RWPE2 (cell line): Measurements from ENCODE around the gene SEMA6D.

ENCODE experiments used
- ATAC-seq: fragments of 200-7000 bp; cut with Tn5 transposase; 3 replicates; pipeline ENCODE4 v1.9.1; 2021; ENCODE audit warnings: low read depth
- DNase-seq: peaks from one replicate; pipeline ENCODE4 v3.0.0-alpha.2; 2020; ENCODE audit warnings: low spot score
- H3K27ac ChIP-seq: fragments of 450-650 bp; 2 replicates; pipeline ENCODE4 v1.5.1; 2017; ENCODE audit warnings: mild to moderate bottlenecking; ENCODE audit not compliant: poor library complexity, severe bottlenecking
- H3K27me3 ChIP-seq: fragments of 250-450 bp; sonication (Bioruptor Pico); 2 replicates; pipeline ENCODE4 v1.5.1; 2021; ENCODE audit warnings: mild to moderate bottlenecking, moderate library complexity; ENCODE audit not compliant: insufficient read depth, poor library complexity, severe bottlenecking
- H3K36me3 ChIP-seq: fragments of 250-450 bp; sonication (Bioruptor Pico); 2 replicates; pipeline ENCODE4 v1.5.1; 2020; ENCODE audit warnings: low read depth, mild to moderate bottlenecking, moderate library complexity
- H3K4me1 ChIP-seq: fragments of 250-450 bp; sonication (Bioruptor Pico); 2 replicates; pipeline ENCODE4 v1.5.1; 2021; ENCODE audit warnings: mild to moderate bottlenecking, moderate library complexity; ENCODE audit not compliant: insufficient read depth, poor library complexity, severe bottlenecking
- H3K4me3 ChIP-seq: fragments of 250-450 bp; sonication (Bioruptor Pico); 2 replicates; pipeline ENCODE4 v1.5.1; 2021; ENCODE audit warnings: mild to moderate bottlenecking, moderate library complexity; ENCODE audit not compliant: severe bottlenecking
- H3K9me3 ChIP-seq: fragments of 250-450 bp; sonication (Bioruptor Pico); 2 replicates; pipeline ENCODE4 v1.5.1; 2021; ENCODE audit warnings: mild to moderate bottlenecking, moderate library complexity; ENCODE audit not compliant: severe bottlenecking
- CTCF ChIP-seq: fragments of 450-650 bp; IDR thresholded peaks from one replicate; pipeline ENCODE4 v1.5.1; 2017; ENCODE audit warnings: mild to moderate bottlenecking, moderate library complexity; ENCODE audit not compliant: poor library complexity, severe bottlenecking

Gene SEMA6D

GRCh38 chr15:47811172-47811571 lies 93.9 kb downstream of the SEMA6D start:
- TF ChIP-seq CTCF: no peak
- Histone ChIP-seq H3K27ac (peak overlapping the region; percentile 89), H3K9me3 (no peaks in the 10 kb centered on the region), H3K27me3 (no peaks in the 10 kb centered on the region), H3K4me3 (no peak overlapping the region), H3K36me3 (no peaks in the 10 kb centered on the region), H3K4me1 (peaks cover 23% of the 10 kb centered on the region)
- DNase-seq: no peak
- no peak for ATAC-seq

DNA sequence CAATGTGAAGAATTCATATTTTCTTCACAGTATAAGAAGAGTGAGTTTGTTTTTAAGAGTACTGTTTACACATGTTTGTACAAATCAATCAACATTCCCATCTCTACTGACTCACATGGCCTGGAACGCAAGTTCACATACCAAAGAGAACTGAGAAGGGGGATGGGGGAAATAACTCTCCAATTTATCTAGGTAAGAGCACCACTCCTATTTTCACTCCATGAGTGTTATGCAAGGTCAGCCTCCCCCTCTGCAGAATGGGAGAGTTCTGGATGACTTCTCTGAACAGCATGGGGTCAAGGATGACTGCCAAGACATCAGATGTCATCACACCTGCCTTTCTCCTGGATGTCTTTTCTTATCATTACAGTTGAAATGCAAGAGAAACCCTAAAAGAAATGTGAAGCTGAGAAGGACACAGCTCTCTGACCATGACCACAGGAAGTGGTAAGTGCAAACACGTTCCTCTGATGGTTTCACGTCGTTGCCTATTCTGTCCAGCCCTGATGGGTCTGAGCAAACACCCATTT lies 95.2 kb downstream of the SEMA6D start:
- Histone ChIP-seq H3K9me3 (no peaks in the 10 kb centered on the region), H3K36me3 (no peaks in the 10 kb centered on the region), H3K27ac (peak overlapping the region; percentile 89), H3K27me3 (no peaks in the 10 kb centered on the region), H3K4me1 (peaks cover 23% of the 10 kb centered on the region), H3K4me3 (no peak overlapping the region)
- ATAC-seq: peak; percentile 94
- peak; percentile 88 for DNase-seq
- TF ChIP-seq CTCF: no peak

DNA sequence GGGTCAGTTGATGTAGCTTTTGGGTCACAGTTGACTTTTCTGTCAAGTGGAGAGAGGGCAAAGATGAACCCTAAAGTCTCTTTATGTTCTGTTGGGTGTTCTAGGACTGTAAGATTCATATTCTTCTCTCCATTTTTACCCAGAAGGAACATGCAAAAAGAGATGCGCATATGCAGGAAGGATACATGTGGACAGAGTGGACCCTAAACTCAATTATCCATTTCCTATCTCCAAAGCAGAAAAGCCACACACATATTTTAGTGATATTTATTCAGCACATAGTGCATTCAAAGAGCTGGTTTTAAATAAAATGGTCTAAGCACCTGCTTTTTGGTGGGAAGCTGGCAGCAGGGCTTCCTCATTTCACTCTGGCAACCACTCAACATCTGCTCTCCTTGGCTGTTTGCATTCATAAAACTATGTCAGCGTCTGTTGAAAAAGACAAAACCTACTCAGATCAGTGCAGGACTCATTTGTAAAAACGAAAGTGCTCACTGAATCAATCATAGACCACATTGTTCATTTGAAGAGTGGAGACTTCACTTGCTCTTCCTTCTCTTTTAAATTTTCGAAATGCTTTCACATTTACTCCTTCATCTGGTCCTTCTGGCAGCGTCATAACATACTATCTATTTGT lies 96.6 kb downstream of the SEMA6D start:
- ATAC-seq (no peak), DNase-seq (no peak)
- no peaks in the 10 kb centered on the region for H3K27me3 ChIP-seq
- peak overlapping the region; percentile 89 for H3K27ac ChIP-seq
- no peaks in the 10 kb centered on the region for H3K36me3 ChIP-seq
- no peak overlapping the region for H3K4me3 ChIP-seq
- TF ChIP-seq CTCF: no peak
- no peaks in the 10 kb centered on the region for H3K9me3 ChIP-seq
- H3K4me1 ChIP-seq: peaks cover 23% of the 10 kb centered on the region

DNA sequence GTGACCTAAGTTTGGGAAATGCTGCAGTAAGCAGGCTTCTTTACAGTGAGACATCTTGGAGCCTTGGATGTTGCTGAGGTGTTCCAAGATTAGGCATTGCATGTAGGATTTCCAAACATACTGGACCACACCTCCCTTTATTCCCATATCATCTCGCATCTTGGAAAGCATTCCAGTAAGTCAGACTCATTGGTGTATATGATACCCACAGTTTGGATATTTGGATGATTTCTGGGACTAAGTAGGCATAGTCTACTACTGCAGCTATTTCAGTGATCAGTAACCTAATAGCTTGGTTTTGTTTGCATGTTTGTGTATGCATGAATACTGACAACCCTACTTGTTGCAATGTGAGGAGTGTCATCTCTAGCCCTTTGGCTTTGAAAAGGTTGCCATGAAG lies 97.3 kb downstream of the SEMA6D start:
- DNase-seq (no peak), ATAC-seq (no peak)
- H3K4me1 ChIP-seq: peaks cover 27% of the 10 kb centered on the region
- no peak overlapping the region for H3K27ac ChIP-seq
- H3K36me3 ChIP-seq: no peaks in the 10 kb centered on the region
- no peak overlapping the region for H3K4me3 ChIP-seq
- no peaks in the 10 kb centered on the region for H3K27me3 ChIP-seq
- TF ChIP-seq CTCF: no peak
- no peaks in the 10 kb centered on the region for H3K9me3 ChIP-seq

DNA sequence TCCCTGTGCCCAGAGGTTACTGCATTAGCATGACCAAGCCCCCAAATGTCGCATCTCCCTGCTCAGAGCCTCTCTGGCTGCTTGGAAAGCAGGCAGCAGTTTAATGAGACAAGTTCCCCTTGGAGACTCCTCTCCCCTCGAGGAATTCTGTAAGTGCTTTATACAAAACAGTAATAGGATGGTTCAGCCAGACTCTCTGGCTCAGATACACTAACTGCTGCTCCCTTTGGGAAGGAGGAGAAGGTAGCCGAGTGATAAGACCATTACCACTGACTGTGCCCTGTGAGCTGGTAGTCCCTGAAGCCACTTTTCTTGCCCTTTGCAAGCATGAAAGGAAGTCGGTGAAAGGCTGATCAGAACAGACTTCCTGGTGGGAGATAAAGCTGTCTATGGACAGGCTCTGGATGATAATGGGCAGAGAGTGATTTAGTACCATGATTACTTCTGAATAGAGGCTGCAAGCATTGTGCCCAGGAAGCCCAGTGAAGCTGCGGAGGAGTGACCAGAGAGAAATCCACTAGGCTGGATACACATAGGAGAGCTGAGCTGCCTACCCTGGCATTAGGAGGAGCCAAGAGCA lies 100.8 kb downstream of the SEMA6D start:
- ATAC-seq (no peak), DNase-seq (no peak)
- Histone ChIP-seq H3K4me3 (no peak overlapping the region), H3K36me3 (no peaks in the 10 kb centered on the region), H3K9me3 (no peaks in the 10 kb centered on the region), H3K4me1 (peaks cover 29% of the 10 kb centered on the region), H3K27ac (no peak overlapping the region), H3K27me3 (no peaks in the 10 kb centered on the region)
- no peak for TF ChIP-seq CTCF
